ENCODE data around the gene PEX3. TPM values are rescaled to one million over a fixed set of nuclear protein-coding genes. Genes with fewer than 3 reads are reported as not detected.
A peak's percentile ranks its signal among the peaks of the same experiment; 100 is the strongest.
"Not testable (repeated sequence)": the region's sequence is repeated elsewhere in the genome, so short reads cannot be mapped to it uniquely, and the experiment has no call there.

Gene PEX3
- total RNA-seq, 6 donors from 2014 or later: 3.4 to 18.5 (median 13.1) TPM

- 86% methylated on average over 8 of the region's 8 CpGs for WGBS, 2 donors
- TF ChIP-seq POLR2A (IDR thresholded peaks at IDR 0.05) (no peak), EP300 (IDR thresholded peaks at IDR 0.05) (no peak), CTCF (IDR thresholded peaks at IDR 0.05) (no peak), POLR2AphosphoS5 (IDR thresholded peaks at IDR 0.05) (no peak)
- ATAC-seq (ENCODE audit: low FRiP score in 2 of 2) (no peak), DNase-seq (no peak)
- Histone ChIP-seq H3K9me3 (no peaks in the 10 kb centered on the region), H3K27ac (no peak overlapping the region), H3K4me1 (peaks cover 0 to 3% (median 0%) of the 10 kb centered on the region in 4 donors), H3K27me3 (no peaks in the 10 kb centered on the region), H3K4me3 (no peak overlapping the region), H3K36me3 (no peaks in the 10 kb centered on the region)
These were observed 8.7 kb upstream of the PEX3 start for GRCh38 chr6:143441680-143442545.

DNA sequence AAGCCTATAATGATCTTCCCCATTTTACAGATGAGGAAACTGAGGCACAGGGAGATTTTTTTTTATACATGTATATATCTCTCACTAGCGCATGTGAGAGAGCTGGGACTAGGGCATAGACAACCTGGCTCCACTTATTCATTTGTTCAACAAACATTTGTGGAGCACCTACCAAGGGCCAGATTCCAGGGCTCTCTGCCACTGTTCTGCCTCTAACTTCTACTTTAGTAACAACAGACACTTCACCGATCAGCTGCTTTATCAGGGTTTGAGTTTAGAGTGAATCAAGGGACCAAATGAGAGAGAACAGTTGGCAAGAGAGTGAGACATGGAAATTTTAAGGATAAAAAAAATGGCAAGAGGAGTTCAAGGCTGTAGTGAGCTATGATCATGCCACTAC is 7.5 kb upstream of the PEX3 start:
- DNase-seq (peak in 1 of 2 donors; percentile 50), ATAC-seq (ENCODE audit: low FRiP score in 2 of 2) (no peak)
- TF ChIP-seq EP300 (IDR thresholded peaks at IDR 0.05) (no peak), POLR2A (IDR thresholded peaks at IDR 0.05) (no peak), POLR2AphosphoS5 (IDR thresholded peaks at IDR 0.05) (no peak), CTCF (IDR thresholded peaks at IDR 0.05) (no peak)
- H3K9me3 ChIP-seq: no peaks in the 10 kb centered on the region
- no peak overlapping the region for H3K4me3 ChIP-seq
- 81 to 85% methylated on average over 2 of the region's 2 CpGs for WGBS, 2 donors
- no peaks in the 10 kb centered on the region for H3K27me3 ChIP-seq
- H3K36me3 ChIP-seq: no peaks in the 10 kb centered on the region
- H3K27ac ChIP-seq: peak overlapping the region in 1 of 4 donors; percentile 18
- peaks cover 0 to 3% (median 0%) of the 10 kb centered on the region in 4 donors for H3K4me1 ChIP-seq

DNA sequence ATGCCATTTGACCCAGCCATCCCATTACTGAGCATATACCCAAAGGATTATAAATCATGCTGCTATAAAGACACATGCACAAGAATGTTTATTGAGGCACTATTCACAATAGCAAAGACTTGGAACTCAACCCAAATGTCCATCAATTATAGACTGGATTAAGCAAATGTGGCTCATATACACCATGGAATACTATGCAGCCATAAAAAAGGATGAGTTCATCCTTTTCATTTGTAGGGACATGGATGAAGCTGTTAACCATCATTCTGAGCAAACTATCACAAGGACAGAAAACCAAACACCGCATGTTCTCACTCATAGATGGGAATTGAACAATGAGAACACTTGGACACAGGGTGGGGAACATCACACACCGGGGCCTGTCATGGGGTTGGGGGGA is 2.7 kb upstream of the PEX3 start:
- ATAC-seq (ENCODE audit: low FRiP score in 2 of 2); H3K27ac ChIP-seq; DNase-seq; H3K9me3 ChIP-seq; H3K4me3 ChIP-seq; H3K36me3 ChIP-seq; H3K27me3 ChIP-seq: not testable (repeated sequence)
- WGBS, 2 donors: 91 to 100% methylated on average over 2 of the region's 2 CpGs
- peaks cover 16 to 25% (median 19%) of the 10 kb centered on the region in 4 donors for H3K4me1 ChIP-seq

DNA sequence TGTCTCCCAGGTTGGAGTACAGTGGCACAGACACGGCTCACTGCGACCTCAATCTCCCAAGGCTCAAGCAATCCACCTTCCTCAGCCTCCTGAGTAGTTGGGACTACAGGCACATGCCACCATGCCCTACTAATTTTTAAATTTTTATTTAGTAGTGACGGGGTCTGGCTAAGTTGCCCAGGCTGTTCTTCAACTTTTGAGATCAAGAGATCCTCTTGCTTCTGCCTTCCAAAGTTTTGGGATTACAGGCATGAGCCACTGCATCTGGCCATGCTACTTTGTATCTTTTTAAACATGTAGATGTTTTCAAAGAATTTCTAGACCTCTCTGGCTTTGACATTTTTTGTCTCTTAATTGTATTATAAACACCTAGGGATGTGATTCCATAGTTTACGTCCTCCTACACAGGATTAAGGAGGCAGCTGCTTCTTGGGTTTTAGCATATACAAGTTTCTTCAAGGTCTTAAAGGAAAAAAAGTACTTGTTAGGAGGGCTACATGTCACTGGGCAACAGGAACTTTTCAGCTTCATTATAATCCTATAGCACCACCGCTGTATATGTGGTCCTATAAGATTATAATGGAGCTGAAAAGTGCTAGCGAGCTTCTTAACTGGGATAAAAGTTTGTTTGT is 1.4 kb upstream of the PEX3 start:
- no peaks in the 10 kb centered on the region for H3K36me3 ChIP-seq
- peak overlapping the region in 2 of 4 donors; percentile 66 to 82 for H3K4me3 ChIP-seq
- DNase-seq: no peak
- peaks cover 15 to 25% (median 19%) of the 10 kb centered on the region in 4 donors for H3K4me1 ChIP-seq
- peak overlapping the region in 1 of 4 donors; percentile 81 for H3K27ac ChIP-seq
- ATAC-seq (ENCODE audit: low FRiP score in 2 of 2): no peak
- TF ChIP-seq EP300 (IDR thresholded peaks at IDR 0.05): no peak
- no peak for TF ChIP-seq POLR2AphosphoS5 (IDR thresholded peaks at IDR 0.05)
- TF ChIP-seq CTCF (IDR thresholded peaks at IDR 0.05): no peak
- TF ChIP-seq POLR2A (IDR thresholded peaks at IDR 0.05): no peak
- WGBS, 2 donors: 72 to 77% methylated on average over 6 of the region's 6 CpGs
- no peaks in the 10 kb centered on the region for H3K27me3 ChIP-seq
- H3K9me3 ChIP-seq: no peaks in the 10 kb centered on the region

GRCh38 chr6:143449714-143450452 is 722 bp upstream of the PEX3 start:
- no peaks in the 10 kb centered on the region for H3K36me3 ChIP-seq
- no peaks in the 10 kb centered on the region for H3K9me3 ChIP-seq
- peak overlapping the region; percentile 80 to 81 (median 81) for H3K27ac ChIP-seq
- H3K4me3 ChIP-seq: peak overlapping the region; percentile 61 to 85 (median 74)
- no peaks in the 10 kb centered on the region for H3K27me3 ChIP-seq
- 4 to 7% methylated on average over 19 of the region's 19 CpGs for WGBS, 2 donors
- ATAC-seq (ENCODE audit: low FRiP score in 2 of 2) (peak in 1 of 2 donors; percentile 28), DNase-seq (peak in 1 of 2 donors; percentile 36)
- TF ChIP-seq CTCF (IDR thresholded peaks at IDR 0.05) (no peak), POLR2AphosphoS5 (IDR thresholded peaks at IDR 0.05) (no peak), EP300 (IDR thresholded peaks at IDR 0.05) (no peak), POLR2A (IDR thresholded peaks at IDR 0.05) (no peak)
- peaks cover 15 to 25% (median 19%) of the 10 kb centered on the region in 4 donors for H3K4me1 ChIP-seq
